KMS-11 (cell line): ENCODE results near the gene PGM1.

Experiments used
- H2AFZ ChIP-seq: fragments of 200-600 bp; sonication (generic); 2 replicates; pipeline ENCODE4 v1.6.1; 2016; ENCODE audit warnings: antibody characterized with exemption, mixed run types, low read depth
- H3K27ac ChIP-seq: fragments of 200-600 bp; sonication (generic); 2 replicates; pipeline ENCODE4 v1.6.1; 2016; ENCODE audit warnings: mild to moderate bottlenecking, mixed run types
- H3K27me3 ChIP-seq: fragments of 200-600 bp; sonication (generic); 2 replicates; pipeline ENCODE4 v1.6.1; 2017; ENCODE audit warnings: mild to moderate bottlenecking, low read depth, mixed run types, moderate library complexity; ENCODE audit not compliant: insufficient read depth
- H3K36me3 ChIP-seq: fragments of 200-600 bp; sonication (generic); 2 replicates; pipeline ENCODE4 v1.6.1; 2017; ENCODE audit warnings: mild to moderate bottlenecking, mixed run types; ENCODE audit not compliant: insufficient read depth
- H3K4me1 ChIP-seq: fragments of 200-600 bp; sonication (generic); 2 replicates; pipeline ENCODE4 v1.6.1; 2016; ENCODE audit warnings: mild to moderate bottlenecking, low read depth, mixed run types; ENCODE audit not compliant: poor library complexity, severe bottlenecking
- H3K4me2 ChIP-seq: fragments of 200-600 bp; sonication (generic); 2 replicates; pipeline ENCODE4 v1.7.0; 2016; ENCODE audit warnings: mild to moderate bottlenecking, mixed run types
- H3K4me3 ChIP-seq: fragments of 200-600 bp; sonication (generic); IDR thresholded peaks from 2 replicates; pipeline ENCODE4 v1.6.1; 2017; ENCODE audit warnings: low read depth, low read length, mixed read lengths; ENCODE audit not compliant: insufficient read depth
- H3K79me2 ChIP-seq: fragments of 200-600 bp; sonication (generic); 2 replicates; pipeline ENCODE4 v1.6.1; 2016; ENCODE audit warnings: low read depth, mixed run types; ENCODE audit not compliant: insufficient read depth
- H3K9ac ChIP-seq: fragments of 200-600 bp; sonication (generic); 2 replicates; pipeline ENCODE4 v1.6.1; 2016; ENCODE audit warnings: mild to moderate bottlenecking, mixed run types
- H4K20me1 ChIP-seq: fragments of 200-600 bp; sonication (generic); 2 replicates; pipeline ENCODE4 v1.6.1; 2016; ENCODE audit warnings: mild to moderate bottlenecking, mixed run types; ENCODE audit not compliant: insufficient read depth
- TF ChIP-seq, protein P1 (sequence below): fragments of 200-600 bp; sonication (generic); conservative IDR thresholded peaks from 2 replicates; pipeline ENCODE4 v1.6.1; 2017; ENCODE audit warnings: low read depth, mild to moderate bottlenecking, antibody characterized with exemption, low read length, moderate library complexity, mixed read lengths

PGM1 gene

DNA sequence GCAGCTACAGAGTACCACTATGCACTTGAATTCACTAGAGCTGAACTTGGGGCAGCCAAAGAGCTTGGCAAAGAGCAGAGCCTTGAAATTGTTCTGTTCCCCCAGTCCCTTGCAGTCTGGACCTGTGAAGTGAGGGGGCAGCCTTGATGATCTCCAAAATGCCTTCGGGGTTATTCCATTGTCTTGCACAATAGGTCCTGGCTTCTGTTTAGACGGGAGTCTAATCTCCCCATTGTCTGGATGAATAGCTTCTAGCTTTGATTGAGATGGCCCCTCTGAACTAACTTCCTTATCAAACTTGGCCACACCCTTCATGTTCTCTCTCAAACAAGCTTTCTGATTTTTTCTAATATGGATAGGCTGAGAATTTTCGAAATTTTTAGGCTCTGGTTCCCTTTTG, 72.6 kb downstream of the PGM1 start:
- TF ChIP-seq, protein P1, sequence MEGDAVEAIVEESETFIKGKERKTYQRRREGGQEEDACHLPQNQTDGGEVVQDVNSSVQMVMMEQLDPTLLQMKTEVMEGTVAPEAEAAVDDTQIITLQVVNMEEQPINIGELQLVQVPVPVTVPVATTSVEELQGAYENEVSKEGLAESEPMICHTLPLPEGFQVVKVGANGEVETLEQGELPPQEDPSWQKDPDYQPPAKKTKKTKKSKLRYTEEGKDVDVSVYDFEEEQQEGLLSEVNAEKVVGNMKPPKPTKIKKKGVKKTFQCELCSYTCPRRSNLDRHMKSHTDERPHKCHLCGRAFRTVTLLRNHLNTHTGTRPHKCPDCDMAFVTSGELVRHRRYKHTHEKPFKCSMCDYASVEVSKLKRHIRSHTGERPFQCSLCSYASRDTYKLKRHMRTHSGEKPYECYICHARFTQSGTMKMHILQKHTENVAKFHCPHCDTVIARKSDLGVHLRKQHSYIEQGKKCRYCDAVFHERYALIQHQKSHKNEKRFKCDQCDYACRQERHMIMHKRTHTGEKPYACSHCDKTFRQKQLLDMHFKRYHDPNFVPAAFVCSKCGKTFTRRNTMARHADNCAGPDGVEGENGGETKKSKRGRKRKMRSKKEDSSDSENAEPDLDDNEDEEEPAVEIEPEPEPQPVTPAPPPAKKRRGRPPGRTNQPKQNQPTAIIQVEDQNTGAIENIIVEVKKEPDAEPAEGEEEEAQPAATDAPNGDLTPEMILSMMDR, result no peak
- Histone ChIP-seq H3K4me1 (no peaks in the 10 kb centered on the region), H3K9ac (no peak overlapping the region), H3K79me2 (no peaks in the 10 kb centered on the region), H4K20me1 (no peaks in the 10 kb centered on the region), H3K4me2 (no peak overlapping the region), H3K4me3 (no peak overlapping the region), H3K36me3 (no peaks in the 10 kb centered on the region), H3K27ac (no peak overlapping the region), H2AFZ (no peak overlapping the region), H3K27me3 (no peaks in the 10 kb centered on the region)

DNA sequence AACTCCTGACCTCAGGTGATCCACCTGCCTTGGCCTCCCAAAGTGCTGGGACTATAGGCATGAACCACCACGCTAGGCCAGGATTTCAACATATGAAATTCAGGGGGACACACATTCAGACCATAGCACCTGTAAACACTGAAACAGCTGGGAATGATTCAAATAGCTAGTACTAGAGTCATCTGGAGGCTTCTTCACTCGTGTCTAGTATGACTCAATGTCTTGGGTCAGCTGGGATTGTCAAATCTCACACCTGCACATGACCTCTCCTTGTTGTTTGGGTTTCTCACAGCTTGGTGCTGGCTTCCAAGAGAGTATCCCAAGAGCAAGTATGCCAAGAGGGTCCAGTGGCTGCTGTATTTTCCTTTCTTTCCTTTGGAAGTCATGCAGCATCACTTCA, 75.1 kb downstream of the PGM1 start:
- no peak overlapping the region for H2AFZ ChIP-seq
- no peaks in the 10 kb centered on the region for H3K4me1 ChIP-seq
- no peak overlapping the region for H3K4me3 ChIP-seq
- no peak overlapping the region for H3K4me2 ChIP-seq
- H3K27ac ChIP-seq, result no peak overlapping the region
- H3K36me3 ChIP-seq, result no peaks in the 10 kb centered on the region
- H3K79me2 ChIP-seq, result no peaks in the 10 kb centered on the region
- no peaks in the 10 kb centered on the region for H4K20me1 ChIP-seq
- TF ChIP-seq, protein P1, result no peak
- H3K9ac ChIP-seq, result no peak overlapping the region
- no peaks in the 10 kb centered on the region for H3K27me3 ChIP-seq

DNA sequence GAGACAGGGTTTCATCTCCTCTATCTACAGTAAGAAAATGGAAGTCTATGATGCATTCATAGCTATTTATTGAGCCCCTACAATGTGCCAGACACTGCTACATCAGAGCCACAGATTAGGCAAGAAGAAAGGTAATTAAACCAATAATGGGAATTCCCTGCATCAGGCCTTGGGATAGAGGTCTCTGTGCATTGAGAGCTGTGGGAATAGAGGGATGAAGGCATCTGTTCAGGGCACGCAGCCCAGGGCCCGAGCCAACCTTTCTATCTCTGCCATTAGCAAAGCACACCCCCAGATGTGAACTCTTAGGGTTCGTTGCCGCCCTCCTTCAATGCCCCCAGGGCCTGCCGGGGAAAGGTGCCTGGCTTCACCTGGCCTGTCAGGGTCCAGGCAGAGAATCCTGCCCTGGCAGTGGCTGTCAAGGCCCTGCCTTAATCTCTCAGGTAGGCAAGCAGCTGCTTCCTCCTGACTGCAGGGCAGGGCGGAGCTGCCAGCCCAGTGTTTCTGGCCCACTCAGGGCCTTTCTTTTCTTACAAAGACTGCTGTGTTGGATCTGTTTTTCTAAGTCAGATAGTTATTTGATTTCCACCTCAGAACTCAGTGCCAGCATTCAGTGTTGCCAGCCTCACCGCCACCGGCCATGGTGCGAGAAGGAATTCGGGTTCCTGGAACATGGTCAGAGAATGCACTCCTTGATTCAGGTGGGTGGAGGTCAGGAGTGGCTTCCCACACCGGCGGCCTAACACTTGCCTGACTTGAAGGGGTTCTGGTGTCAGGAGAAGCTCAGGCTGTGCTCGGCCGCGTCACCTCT, 76.1 kb downstream of the PGM1 start:
- TF ChIP-seq, protein P1, result no peak

DNA sequence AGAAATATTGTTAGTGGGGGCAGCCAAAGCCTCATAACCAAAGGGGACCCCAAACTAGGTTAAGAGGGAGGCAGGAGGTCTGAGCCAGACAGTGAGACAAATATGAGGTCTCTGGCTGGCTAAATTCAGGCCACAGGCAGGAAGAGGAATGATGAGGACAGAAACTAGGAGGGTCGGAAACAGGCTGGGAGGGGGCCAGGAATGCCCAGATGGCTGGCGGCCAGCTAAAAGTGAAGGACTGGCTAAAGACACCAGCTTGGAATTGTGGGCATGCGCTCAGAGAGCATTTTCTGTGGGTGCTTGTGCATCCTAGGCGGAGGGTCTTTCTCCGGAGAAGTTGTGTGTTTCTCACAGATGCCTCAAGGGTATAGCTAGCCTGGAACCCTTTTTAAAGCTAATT, 77.0 kb downstream of the PGM1 start:
- TF ChIP-seq, protein P1, result no peak
- Histone ChIP-seq H3K9ac (no peak overlapping the region), H4K20me1 (no peaks in the 10 kb centered on the region), H3K79me2 (no peaks in the 10 kb centered on the region), H3K27me3 (no peaks in the 10 kb centered on the region), H3K27ac (no peak overlapping the region), H3K4me2 (no peak overlapping the region), H2AFZ (no peak overlapping the region), H3K36me3 (no peaks in the 10 kb centered on the region), H3K4me1 (peaks cover 12% of the 10 kb centered on the region), H3K4me3 (no peak overlapping the region)

More for the DNA sequence above, 76.1 kb downstream of the PGM1 start:
- Histone ChIP-seq H3K27me3 (no peaks in the 10 kb centered on the region), H3K4me3 (no peak overlapping the region), H3K36me3 (no peaks in the 10 kb centered on the region), H2AFZ (no peak overlapping the region), H3K27ac (no peak overlapping the region), H3K4me1 (peaks cover 5% of the 10 kb centered on the region), H4K20me1 (no peaks in the 10 kb centered on the region), H3K4me2 (no peak overlapping the region), H3K9ac (no peak overlapping the region), H3K79me2 (no peaks in the 10 kb centered on the region)
